OCI-LY3 (cell line): ENCODE data around the gene TET1.

ENCODE experiments used
- CTCF ChIP-seq: fragments of 200-600, 300-600 bp; sonication (generic); IDR thresholded peaks from 2 replicates; pipeline ENCODE4 v1.5.1; 2014; ENCODE audit warnings: antibody characterized with exemption, low read length, low read depth
- EZH2phosphoT487 ChIP-seq: fragments of 200-600 bp; shearing (Covaris generic); IDR thresholded peaks from 2 replicates; pipeline ENCODE4 v1.6.1; 2018; ENCODE audit warnings: antibody characterized with exemption, mixed run types, low read depth

GRCh38 chr10:68597407-68597806 is 37.3 kb downstream of the TET1 start:
- no peak for TF ChIP-seq CTCF
- TF ChIP-seq EZH2phosphoT487 = no peak
